Measurements from ENCODE around the gene XPNPEP2.
"Not testable (repeated sequence)": the region's sequence is repeated elsewhere in the genome, so short reads cannot be mapped to it uniquely, and the experiment has no call there.

Gene XPNPEP2

DNA sequence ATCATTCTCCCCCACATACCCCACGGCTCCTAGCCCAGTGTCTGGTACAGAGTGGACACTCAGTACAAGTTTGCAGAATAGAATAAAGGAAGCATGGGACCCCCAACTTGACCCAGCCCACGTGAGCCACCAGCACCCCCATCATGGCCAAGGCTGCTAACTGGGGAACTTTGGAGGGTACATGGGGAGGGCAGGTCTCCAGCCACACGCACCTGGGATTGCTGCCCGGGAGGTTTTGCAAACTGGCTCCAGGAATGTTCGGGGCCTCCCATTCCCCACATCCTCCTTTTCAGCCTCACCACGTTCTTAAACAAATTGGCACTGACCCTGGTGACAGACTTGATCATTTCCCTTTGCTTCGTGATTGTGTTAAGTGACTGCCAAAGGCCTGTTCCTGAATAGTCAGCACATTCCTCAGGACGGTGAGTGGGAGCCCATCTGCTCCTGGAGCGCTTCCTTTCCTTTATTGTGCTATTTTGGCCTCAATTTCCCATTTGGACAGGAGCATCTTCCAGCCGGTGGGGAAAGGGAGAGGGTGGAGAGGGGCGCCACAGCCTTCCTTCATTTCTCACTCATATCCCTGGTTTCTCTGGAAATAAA, 18.7 kb upstream of the XPNPEP2 start:
- DNase-seq, result no peak

DNA sequence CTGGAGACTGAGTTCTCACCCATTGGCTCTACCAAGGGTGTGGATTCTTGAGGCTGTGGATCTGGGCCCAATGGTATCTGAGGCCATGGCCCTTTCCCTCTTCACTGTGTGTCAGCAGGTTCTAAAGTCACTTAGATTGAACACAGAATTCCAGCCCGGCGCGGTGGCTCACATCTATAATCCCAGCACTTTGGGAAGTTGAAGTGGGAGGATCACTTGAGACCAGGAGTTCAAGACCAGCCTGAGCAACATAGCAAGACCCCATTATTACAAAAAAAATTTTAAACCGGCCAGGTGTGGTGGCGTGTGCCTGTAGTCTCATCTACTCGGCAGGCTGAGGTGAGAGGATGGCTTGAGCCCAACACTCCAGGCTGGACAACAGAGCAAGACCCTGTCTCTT, 18.0 kb upstream of the XPNPEP2 start:
- DNase-seq, result no peak

DNA sequence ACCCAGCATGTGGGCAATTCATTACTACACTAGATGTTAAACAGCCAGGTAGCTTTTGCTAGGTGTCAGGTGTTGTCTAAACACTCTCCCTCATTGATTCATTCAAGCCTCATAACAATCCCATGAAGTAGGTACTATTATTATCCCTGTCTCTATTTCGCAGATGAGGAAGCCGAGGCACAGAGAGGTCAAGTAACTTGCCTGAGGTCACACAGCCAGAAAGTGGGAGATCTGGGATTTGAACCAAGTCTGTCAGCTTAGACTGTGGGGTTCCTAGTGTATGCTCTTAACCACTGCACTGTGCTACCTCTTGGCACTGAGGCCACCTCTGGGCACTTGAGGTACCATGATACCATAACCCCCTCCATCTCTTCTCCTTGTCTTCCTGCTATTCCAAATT, 17.4 kb upstream of the XPNPEP2 start:
- DNase-seq, result no peak

DNA sequence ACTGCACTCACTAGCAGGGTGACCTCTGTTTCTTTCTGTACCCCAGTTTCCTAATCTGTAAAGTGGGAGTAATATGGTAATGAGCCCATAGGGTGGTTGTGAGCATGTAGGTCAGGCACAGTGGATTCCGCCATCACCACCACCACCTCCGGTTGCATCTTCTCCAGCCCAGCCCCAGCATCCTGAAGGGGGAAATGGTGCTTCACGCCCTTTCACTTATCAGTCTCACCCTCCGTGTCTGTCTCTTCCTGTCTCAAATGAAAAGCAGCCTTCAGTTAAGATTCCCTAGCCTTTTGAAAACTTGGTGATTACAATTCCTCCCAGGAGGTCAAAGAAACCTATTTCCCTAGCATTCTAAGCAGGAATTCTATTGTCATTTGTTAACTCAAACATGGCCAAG, 16.9 kb upstream of the XPNPEP2 start:
- DNase-seq, result no peak

DNA sequence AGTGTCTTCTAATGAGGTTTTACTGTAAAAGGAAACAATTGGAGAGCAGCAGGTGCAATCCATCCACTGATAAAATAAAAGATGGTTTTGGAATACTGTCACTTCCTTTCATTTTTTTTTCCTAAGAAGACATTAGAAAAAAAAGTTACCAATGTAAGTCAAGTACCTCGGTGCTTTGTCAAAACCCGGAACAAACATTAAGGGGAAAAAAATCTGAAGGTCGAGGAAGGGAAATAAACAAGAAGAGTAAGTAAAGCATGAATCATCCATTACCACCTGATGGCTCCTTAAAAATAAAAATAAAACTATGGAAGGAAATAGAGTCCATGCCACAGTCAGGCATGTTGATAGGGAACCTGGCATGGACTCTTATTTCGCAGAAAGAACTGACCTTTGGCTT, 15.3 kb upstream of the XPNPEP2 start:
- DNase-seq, result no peak

DNA sequence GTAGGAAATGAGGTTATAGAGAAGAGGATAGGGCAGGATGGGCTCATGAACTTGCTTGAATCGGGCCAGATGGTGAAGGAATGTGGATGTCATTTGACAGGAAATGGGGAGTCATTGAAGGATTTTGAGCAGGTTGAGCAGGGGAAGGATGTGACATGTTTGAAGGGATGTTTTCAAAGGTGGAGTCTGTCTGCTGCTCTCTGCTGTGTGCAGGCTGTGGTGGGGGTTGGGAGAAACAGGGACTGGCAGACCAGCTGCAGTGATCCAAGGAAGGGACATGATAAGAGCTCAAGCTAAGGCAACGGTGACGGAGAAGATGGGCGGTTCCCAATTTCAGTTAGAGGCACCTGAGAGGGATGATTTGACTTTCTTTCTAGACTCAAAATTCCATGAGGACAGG, 14.0 kb upstream of the XPNPEP2 start:
- no peak for DNase-seq

DNA sequence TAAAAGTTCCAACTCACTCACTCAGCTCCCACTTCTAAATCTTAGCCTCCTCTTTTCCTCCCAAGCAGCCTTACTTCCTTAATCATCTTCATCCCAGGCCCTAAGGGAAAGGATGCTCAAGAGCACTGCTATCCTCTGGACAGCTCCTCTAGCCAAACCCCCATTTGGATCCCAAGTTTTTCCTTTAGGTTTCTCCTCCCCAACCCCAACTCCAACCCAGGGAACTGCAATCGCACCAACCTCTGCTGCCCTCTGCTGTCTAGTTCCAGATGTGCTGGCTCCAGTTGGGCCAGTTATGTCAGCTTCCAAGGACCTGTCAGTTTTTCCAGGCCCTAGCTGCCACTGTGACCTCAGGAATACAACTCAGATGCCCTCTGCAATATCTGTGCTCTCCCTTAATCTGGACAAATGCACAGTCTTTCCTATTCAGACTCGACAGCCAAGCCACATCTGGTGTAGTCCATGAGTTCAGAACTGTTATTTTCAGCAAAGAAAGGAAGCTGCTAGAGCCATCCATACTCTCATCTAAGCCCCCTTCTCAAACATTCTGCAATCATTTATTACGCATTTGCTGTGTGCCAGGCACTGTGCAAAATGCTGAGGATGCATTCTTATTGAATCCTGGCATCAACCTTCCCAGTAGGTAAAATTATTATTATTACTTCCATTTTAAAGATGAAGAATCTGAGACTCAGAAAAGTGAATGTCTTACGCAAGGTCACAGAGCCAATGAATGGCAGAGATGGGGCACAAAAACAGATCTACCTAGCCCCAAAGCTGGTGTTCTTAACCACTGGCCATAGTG, 12.3 kb upstream of the XPNPEP2 start:
- DNase-seq, result peak; percentile 1

DNA sequence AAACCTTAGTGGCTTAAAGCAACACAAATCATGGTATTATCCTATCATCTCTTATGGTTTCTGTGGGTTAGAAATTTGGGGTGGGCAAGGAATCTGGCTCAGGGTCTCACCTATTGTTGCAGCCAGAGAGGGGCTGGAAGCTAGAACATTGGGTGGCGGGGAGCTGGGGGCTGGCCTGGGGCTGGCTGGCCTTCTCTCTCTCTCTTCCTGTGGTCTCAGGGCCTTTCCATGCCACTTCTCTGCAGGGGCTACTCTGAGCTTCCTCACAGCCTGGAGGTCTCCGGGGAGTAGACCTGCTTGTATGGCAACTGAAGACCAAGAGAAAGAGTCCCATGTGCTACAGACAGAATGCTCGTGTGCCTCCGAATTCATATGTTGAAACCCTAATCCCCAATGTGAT, 10.7 kb upstream of the XPNPEP2 start:
- no peak for DNase-seq

DNA sequence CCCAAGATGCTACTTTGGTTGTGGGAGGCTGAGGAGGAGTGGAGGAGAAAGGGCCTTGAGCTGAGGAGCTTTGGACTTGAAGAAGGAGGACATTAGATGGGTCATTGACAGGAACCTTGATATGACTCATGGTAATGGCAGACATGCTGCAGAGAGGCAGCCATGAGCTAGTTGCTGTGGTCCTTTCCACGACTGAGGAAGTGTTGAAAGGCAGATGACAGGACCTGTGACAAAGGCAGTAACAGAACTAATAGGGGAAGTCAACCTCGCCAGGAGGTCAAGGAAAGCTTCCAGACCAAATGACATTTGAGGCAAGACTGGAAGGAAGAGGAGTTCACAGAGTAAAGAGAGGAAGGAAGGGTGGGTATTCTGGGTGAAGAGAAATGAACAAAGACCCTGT, 7.6 kb upstream of the XPNPEP2 start:
- DNase-seq, result no peak

DNA sequence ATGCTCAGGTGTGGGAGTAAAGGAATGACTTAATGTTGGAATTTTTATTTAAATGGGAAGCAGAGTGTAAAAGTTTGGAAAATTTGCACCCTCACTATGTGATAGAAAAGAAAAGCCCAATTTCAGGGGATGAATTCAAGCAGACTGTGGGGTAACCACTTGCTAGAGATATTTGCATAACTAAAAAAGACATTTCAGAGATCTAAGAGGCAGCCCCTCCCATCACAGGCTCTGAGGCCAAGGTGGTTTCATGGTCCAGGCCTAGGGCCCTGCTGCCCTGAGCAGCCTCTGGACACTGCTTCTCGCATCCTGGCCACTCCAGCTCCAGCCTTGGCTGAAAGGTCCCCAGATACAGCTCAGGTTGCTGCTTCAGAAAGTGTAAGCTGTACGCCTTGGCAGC, 5.9 kb upstream of the XPNPEP2 start:
- DNase-seq, result no peak

DNA sequence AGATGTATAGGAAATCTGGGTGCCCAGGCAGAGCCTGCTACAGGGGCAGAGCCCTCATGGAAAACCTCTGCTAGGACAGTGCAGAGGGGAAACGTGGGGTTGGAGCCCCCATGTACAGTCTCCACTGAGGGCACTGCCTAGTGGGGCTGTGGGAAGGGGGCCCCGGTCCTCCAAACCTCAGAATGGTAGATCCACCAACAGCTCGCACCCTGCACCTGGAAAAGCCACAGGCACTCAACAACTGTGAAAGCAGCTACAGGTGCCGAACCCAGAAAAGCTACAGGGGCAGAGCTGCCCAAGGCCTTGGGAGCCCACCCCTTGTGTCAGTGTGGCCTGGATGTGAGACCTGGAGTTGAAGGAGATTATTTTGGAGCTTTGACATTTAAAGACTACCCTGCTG, 5.4 kb upstream of the XPNPEP2 start:
- no peak for DNase-seq

DNA sequence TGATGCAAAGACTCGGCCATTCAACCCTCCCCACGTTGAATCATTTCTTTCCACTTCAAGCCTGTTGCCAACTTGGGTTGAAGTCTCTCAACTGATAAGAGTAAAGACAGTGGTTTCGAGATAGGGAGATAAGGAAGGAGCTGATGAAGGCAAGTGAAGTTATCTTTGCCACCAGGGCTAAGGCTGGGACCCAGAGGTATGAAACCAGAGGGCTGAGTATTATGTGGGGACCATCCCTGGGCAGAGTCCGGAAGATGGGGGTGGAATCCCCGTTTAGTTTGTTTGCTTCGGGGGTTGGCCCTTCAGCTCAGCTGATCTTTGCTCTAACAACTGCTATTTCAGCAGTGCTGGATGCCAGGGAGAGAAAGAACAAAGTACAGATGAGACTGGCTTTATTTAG, 2.3 kb upstream of the XPNPEP2 start:
- no peak for DNase-seq

DNA sequence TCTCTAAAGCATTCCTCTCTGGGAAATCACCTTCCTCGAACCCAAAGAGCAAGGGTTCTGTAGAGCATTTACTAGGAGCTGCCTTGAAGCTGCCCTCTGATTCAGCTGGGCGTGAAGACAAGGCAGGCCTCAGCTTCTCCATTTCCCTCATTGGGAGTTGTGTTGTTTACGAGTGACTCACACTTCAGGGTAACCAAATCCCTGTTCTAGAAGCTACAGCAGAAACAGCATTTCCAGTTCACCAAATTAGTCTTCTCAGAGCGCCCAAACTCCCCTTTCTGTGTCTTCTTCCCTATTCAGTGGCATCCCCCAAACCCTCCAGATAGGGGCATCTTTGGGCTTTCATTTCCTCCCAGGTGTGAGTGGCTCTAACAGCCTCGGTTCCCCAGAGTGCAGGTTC, 863 bp upstream of the XPNPEP2 start:
- DNase-seq, result no peak

DNA sequence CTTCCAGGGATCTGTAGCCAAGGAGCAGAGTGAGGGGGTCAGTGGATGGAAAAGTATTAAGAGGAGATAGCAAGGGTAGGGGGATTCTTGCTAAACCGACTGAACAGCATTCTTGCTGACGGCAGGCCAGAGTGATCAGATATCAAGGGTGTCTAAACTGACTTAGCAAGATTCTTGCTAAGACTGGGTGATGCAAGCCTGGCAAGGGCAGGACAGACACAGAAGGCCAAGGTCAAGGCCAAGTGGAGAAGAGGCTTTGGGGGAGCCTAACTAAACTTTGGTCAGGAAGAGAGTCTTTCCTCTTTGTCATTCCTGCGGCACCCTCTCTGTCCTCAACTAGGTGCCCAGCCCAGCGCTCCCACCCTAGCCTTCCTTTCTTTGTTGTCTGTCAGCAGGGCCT, 799 bp downstream of the XPNPEP2 start:
- no peak for DNase-seq

DNA sequence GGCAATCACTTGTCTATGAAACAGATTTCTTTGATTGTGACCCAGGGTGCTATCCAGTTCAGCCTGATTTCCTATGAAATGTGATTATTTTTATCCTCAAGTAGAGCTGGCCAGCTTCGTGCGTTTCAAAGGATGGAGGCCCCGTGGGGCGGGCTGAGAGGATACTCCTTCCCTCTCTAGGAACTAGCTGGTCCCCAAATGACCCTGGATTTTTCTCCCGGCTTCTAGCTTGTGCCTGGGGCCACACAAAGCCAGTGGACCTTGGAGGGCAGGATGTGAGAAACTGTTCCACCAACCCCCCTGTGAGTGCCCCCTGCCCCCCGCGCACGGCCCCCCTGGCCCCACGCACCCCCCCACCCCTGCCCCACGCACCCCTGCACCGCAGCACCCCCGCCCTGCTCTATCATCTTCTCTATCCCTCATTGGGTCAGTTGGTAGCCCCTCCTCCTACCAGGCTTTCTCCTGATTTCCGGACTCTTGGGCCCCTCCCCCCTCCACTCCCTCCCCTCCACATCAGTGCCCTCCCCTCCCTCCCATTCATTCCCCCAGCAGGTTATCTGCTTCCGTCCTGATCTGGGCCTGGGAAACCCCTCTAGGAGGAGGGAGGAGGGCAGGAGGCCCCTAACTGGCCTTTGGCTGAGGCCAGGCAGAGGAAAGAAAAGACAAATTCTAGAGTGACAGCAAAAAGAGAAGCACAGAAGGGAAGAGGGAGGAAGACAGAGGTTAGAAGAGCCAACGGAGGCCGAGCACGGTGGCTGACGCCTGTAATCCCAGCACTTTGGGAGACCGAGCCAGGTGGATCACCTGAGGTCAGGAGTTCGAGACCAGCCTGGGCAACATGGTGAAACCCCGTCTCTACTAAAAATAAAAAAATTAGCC, 3.3 kb downstream of the XPNPEP2 start:
- DNase-seq, result no peak

DNA sequence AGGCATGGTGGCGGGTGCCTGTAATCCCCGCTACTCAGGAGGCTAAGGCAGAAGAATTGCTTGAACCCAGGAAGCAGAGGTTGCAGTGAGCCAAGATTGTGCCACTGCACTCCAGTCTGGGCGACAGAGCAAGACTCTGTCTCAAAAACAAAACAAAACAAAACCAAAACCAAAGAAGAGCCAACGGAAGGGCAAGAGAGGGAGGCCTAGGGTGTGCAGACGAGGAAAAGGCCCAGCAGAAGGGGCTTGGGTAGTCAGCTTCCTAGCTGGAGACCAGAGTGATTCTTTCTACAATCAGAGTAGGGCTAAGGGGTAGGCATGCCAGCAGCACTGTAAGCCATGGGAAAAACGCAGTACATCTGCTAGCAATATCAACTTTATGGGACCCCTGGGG, 4.0 kb downstream of the XPNPEP2 start:
- DNase-seq, result not testable (repeated sequence)

DNA sequence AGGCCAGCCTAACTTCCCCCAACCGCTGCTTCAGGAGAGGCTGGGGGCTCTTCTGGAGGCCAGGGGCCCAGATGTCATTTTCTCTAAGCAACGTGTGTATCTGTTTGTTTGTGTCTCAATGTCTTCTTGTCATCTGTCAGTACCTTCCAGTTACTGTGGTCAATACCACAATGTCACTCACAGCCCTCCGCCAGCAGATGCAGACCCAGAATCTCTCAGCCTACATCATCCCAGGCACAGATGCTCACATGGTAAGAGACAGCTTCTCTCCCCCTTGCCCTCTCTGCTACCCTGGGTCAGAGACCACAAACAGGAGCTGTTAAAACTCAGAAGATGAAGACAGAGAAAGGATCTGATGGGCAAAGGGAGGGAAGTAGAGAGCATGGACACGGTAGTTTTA, 5.0 kb downstream of the XPNPEP2 start:
- no peak for DNase-seq

DNA sequence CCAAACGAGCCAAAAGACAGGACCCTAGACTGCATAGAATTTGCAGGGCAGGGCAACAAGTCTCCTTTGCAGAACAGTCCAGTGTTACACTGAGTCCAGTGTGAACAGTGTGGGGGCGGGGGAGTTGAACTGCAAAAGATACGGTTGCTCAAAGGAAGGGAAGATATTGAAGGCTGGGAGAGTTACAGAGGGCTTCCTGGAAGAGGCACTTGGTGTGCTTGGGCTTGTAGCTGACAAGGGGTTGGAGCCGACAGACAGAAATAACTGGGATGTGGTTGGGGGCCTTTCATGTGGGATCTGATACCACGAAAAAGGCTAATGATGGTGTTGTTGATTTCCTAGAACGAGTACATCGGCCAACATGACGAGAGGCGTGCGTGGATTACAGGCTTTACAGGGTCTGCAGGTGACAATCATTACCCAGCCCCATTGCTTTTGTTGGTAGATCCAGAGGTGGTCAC, 6.1 kb downstream of the XPNPEP2 start:
- no peak for DNase-seq

DNA sequence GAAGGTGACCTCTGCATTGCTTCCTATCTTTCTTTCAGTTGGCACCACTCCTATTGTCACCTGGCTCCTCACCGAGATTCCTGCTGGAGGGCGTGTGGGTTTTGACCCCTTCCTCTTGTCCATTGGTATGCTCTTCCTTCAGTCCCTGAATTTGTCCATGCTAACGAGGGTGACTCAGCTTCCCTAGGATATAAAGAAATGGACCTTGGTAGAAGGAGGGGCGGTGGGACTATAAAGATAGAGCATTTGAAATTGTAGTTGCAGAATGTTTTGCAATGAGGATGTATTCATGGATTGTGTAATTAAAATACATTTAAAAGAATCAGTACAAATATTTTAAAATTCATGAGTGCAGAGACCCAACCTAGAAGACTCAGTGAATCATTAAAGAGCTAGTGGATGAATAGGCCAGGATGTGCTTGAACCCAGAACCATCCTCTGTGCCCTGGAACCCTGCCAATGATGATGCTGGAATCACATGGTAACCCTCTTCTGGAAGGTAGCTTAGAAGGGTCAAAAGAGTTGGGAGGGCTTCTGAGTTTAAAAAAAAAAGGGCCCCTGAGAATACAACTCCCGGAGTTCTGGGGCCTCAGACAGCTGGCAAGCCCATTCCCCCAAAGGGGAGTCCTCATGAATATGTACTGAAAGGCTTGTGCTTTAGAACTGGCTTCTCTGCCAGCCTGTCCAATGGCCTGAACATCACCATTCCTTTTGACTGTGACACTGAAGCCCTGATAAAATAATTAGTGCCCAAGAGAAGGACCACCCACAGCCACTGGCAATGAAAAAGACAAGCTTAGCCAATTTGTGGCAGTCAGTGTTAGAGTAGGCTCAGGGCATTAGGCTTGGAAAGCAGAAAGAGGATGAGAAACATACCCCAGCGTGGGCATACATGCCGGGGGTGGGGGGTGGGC, 8.0 kb downstream of the XPNPEP2 start:
- no peak for DNase-seq

DNA sequence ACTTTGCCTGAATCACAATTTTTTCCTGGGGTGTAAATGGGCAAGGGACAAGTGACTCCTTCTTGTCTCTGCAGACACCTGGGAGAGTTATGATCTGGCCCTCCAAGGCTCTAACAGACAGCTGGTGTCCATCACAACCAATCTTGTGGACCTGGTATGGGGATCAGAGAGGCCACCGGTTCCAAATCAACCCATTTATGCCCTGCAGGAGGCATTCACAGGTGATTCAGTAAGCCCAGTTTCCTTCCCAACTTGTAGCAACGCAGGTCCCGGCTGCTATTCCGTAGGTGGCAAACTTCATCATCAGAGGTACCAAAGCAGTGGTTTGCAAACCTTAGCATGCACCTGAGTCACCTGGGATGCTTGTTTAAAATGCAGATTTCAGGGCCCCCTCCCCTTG, 8.8 kb downstream of the XPNPEP2 start:
- no peak for DNase-seq

DNA sequence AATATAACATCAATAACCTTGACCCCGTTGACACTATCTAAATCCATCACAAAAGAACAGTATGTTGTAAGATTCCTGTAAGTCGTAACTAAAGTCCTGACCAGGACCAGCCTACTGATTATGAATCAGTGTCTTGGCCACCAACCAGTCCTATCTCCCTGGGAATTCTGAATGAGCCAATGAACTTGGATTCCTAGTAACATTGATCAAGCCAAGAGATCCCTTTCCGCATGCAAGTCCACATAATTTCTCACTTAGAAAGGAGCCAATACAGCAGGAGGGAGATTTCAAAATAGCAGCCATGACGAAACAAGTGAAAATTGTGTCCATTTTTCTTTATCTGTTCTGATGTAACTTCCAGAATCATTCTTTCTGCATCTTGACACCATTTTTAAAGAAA, 9.5 kb downstream of the XPNPEP2 start:
- no peak for DNase-seq

DNA sequence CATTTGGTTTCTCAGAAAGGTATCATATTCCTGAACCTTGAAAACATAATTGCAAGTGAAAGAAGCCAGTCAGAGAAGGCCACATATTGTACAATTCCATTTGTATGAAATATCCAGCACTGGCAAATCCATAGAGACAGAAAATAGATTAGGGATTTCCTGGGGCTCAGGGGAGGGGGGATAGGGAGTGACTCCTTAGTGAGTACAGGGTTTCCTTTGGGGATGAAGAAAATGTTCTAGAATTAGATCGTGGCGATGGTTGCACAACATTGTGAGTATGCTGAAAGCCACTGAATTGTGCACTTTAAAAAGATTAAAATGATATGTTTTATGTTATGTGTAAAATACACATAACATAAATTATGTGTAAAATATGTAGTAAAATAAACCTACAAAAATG, 10.3 kb downstream of the XPNPEP2 start:
- no peak for DNase-seq

DNA sequence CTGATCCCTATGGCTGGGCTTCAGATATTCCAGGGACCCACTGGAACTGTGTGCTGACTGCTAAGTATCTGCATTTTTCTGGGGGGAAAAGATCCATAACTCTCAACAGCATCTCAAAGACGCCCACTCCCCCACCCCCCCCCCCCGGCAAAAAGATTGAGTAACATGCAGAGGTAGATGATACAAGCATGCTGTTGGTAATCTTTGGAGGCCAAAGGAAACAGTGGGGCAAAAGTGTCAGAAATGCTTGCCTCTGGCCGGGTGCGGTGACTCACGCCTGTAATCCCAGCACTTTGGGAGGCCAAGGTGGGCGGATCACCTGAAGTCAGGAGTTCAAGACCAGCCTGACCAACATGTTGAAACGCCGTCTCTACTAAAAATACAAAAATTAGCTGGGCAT, 12.2 kb downstream of the XPNPEP2 start:
- no peak for DNase-seq
